Karpas-422 (cell line): ENCODE data around the gene SMPD3. TPM values are rescaled to one million over a fixed set of nuclear protein-coding genes. Genes with fewer than 3 reads are reported as not detected.

Source experiments
- DNase-seq: peaks from one replicate; pipeline ENCODE4 v3.0.0-alpha.2; 2015
- H2AFZ ChIP-seq: fragments of 200-600 bp; sonication (generic); 2 replicates; pipeline ENCODE4 v1.6.1; 2014; ENCODE audit warnings: antibody characterized with exemption, low read length, mixed read lengths
- H3K27ac ChIP-seq: fragments of 200-600 bp; sonication (generic); 2 replicates; pipeline ENCODE4 v1.5.1; 2014; ENCODE audit warnings: mild to moderate bottlenecking, low read length, moderate library complexity
- H3K27me3 ChIP-seq: fragments of 200-600 bp; sonication (generic); 2 replicates; pipeline ENCODE4 v1.6.1; 2014; ENCODE audit warnings: low read length, mixed read lengths
- H3K36me3 ChIP-seq: fragments of 200-600 bp; sonication (generic); 2 replicates; pipeline ENCODE4 v1.6.1; 2014; ENCODE audit warnings: low read length, mixed read lengths; ENCODE audit not compliant: insufficient read depth
- H3K4me1 ChIP-seq: fragments of 200-600 bp; sonication (generic); 2 replicates; pipeline ENCODE4 v1.6.1; 2014; ENCODE audit warnings: mild to moderate bottlenecking, low read length, mixed read lengths
- H3K4me2 ChIP-seq: fragments of 200-600 bp; sonication (generic); 2 replicates; pipeline ENCODE4 v1.6.1; 2014; ENCODE audit warnings: low read length, low read depth, mild to moderate bottlenecking; ENCODE audit not compliant: poor library complexity, severe bottlenecking
- H3K4me3 ChIP-seq: fragments of 200-600 bp; sonication (generic); 2 replicates; pipeline ENCODE4 v1.5.1; 2014; ENCODE audit warnings: mild to moderate bottlenecking, antibody characterized with exemption, low read length, mixed read lengths
- H3K79me2 ChIP-seq: fragments of 200-600 bp; sonication (generic); 2 replicates; pipeline ENCODE4 v1.6.1; 2014; ENCODE audit warnings: mild to moderate bottlenecking, low read length, mixed read lengths
- H3K9ac ChIP-seq: fragments of 200-600 bp; sonication (generic); 2 replicates; pipeline ENCODE4 v1.6.0; 2014; ENCODE audit warnings: low read length
- H3K9me2 ChIP-seq: fragments of 200-600 bp; sonication (generic), shearing (Covaris generic); replicated peaks from 2 replicates; pipeline ENCODE4 v1.6.0; 2014; ENCODE audit warnings: mild to moderate bottlenecking, low read length, moderate library complexity; ENCODE audit not compliant: insufficient read depth
- H3K9me3 ChIP-seq: fragments of 300-700, 200-600 bp; sonication (generic); 2 replicates; pipeline ENCODE4 v1.6.1; 2014; ENCODE audit warnings: low read length, mixed read lengths
- H4K20me1 ChIP-seq: fragments of 200-600 bp; sonication (generic); 2 replicates; pipeline ENCODE4 v1.6.1; 2014; ENCODE audit warnings: mild to moderate bottlenecking, antibody characterized with exemption, low read length, low read depth; ENCODE audit not compliant: insufficient read depth
- total RNA-seq: library from RNA; depleted of rRNA; stranded (reverse); fragments of >200 nt; shearing (Covaris generic); gene quantifications from 2 replicates; pipeline ENCODE4 v1.2.3, GENCODE V29; 2014; ENCODE audit warnings: low replicate concordance

SMPD3 gene
- total RNA-seq, 1 experiment from 2014 or later = 5.0 TPM

GRCh38 chr16:68436581-68436980 is 11.7 kb downstream of the SMPD3 start:
- DNase-seq = peak; percentile 73
- peaks cover 6% of the 10 kb centered on the region for H3K4me1 ChIP-seq

GRCh38 chr16:68434624-68435210 is 13.6 kb downstream of the SMPD3 start:
- peaks cover 8% of the 10 kb centered on the region for H3K9me3 ChIP-seq
- peaks cover 6% of the 10 kb centered on the region; the same call in 1 of the 2 replicates for H3K36me3 ChIP-seq
- H2AFZ ChIP-seq = no peak overlapping the region
- no peaks in the 10 kb centered on the region for H3K79me2 ChIP-seq
- H3K9ac ChIP-seq = no peak overlapping the region
- no peaks in the 10 kb centered on the region for H3K9me2 ChIP-seq
- no peaks in the 10 kb centered on the region for H3K4me1 ChIP-seq
- H4K20me1 ChIP-seq = no peaks in the 10 kb centered on the region
- H3K27me3 ChIP-seq = peaks cover 9% of the 10 kb centered on the region; the same call in 1 of the 2 replicates
- H3K4me2 ChIP-seq = no peak overlapping the region
- no peak overlapping the region for H3K4me3 ChIP-seq
- no peak for DNase-seq
- no peak overlapping the region for H3K27ac ChIP-seq

More at GRCh38 chr16:68436581-68436980, 11.7 kb downstream of the SMPD3 start:
- Histone ChIP-seq H3K9ac (no peak overlapping the region), H3K27me3 (peaks cover 9% of the 10 kb centered on the region; the same call in 1 of the 2 replicates), H3K27ac (no peak overlapping the region), H3K9me2 (no peaks in the 10 kb centered on the region), H3K79me2 (no peaks in the 10 kb centered on the region), H4K20me1 (no peaks in the 10 kb centered on the region), H3K4me3 (no peak overlapping the region), H2AFZ (no peak overlapping the region), H3K36me3 (peaks cover 6% of the 10 kb centered on the region; the same call in 1 of the 2 replicates), H3K4me2 (no peak overlapping the region), H3K9me3 (peaks cover 8% of the 10 kb centered on the region)

- H4K20me1 ChIP-seq = no peaks in the 10 kb centered on the region
- no peaks in the 10 kb centered on the region for H3K79me2 ChIP-seq
- peaks cover 9% of the 10 kb centered on the region; the same call in 1 of the 2 replicates for H3K27me3 ChIP-seq
- no peak overlapping the region for H3K27ac ChIP-seq
- no peak overlapping the region for H3K4me3 ChIP-seq
- DNase-seq = no peak
- peaks cover 6% of the 10 kb centered on the region; the same call in 1 of the 2 replicates for H3K36me3 ChIP-seq
- H3K4me1 ChIP-seq = no peaks in the 10 kb centered on the region
- no peak overlapping the region for H3K4me2 ChIP-seq
- no peak overlapping the region for H2AFZ ChIP-seq
- no peak overlapping the region for H3K9ac ChIP-seq
- no peaks in the 10 kb centered on the region for H3K9me2 ChIP-seq
- peaks cover 8% of the 10 kb centered on the region for H3K9me3 ChIP-seq
Measured at GRCh38 chr16:68433316-68433715, 15.0 kb downstream of the SMPD3 start.

GRCh38 chr16:68432701-68433100 is 15.6 kb downstream of the SMPD3 start:
- Histone ChIP-seq H3K27ac (no peak overlapping the region), H4K20me1 (no peaks in the 10 kb centered on the region), H3K9me3 (peaks cover 8% of the 10 kb centered on the region), H3K4me1 (no peaks in the 10 kb centered on the region), H3K9me2 (no peaks in the 10 kb centered on the region), H3K4me3 (no peak overlapping the region), H3K4me2 (no peak overlapping the region), H3K36me3 (peaks cover 6% of the 10 kb centered on the region; the same call in 1 of the 2 replicates), H3K79me2 (no peaks in the 10 kb centered on the region), H2AFZ (no peak overlapping the region), H3K9ac (no peak overlapping the region), H3K27me3 (peaks cover 9% of the 10 kb centered on the region; the same call in 1 of the 2 replicates)
- DNase-seq = no peak

GRCh38 chr16:68429076-68429854 is 19.0 kb downstream of the SMPD3 start:
- H3K9me2 ChIP-seq = no peaks in the 10 kb centered on the region
- H3K27me3 ChIP-seq = no peaks in the 10 kb centered on the region
- no peak overlapping the region for H3K9ac ChIP-seq
- H3K4me3 ChIP-seq = no peak overlapping the region
- no peaks in the 10 kb centered on the region for H4K20me1 ChIP-seq
- H3K9me3 ChIP-seq = no peaks in the 10 kb centered on the region
- no peak for DNase-seq
- H3K79me2 ChIP-seq = no peaks in the 10 kb centered on the region
- no peak overlapping the region for H2AFZ ChIP-seq
- no peaks in the 10 kb centered on the region for H3K36me3 ChIP-seq
- H3K27ac ChIP-seq = no peak overlapping the region
- H3K4me1 ChIP-seq = no peaks in the 10 kb centered on the region
- H3K4me2 ChIP-seq = no peak overlapping the region

- no peak overlapping the region for H3K4me3 ChIP-seq
- no peaks in the 10 kb centered on the region for H3K79me2 ChIP-seq
- no peaks in the 10 kb centered on the region for H3K9me2 ChIP-seq
- no peak overlapping the region for H3K27ac ChIP-seq
- H3K9me3 ChIP-seq = no peaks in the 10 kb centered on the region
- H3K36me3 ChIP-seq = no peaks in the 10 kb centered on the region
- no peaks in the 10 kb centered on the region for H4K20me1 ChIP-seq
- no peak overlapping the region for H3K4me2 ChIP-seq
- no peak for DNase-seq
- H3K4me1 ChIP-seq = peaks cover 5% of the 10 kb centered on the region
- H3K27me3 ChIP-seq = no peaks in the 10 kb centered on the region
- H2AFZ ChIP-seq = no peak overlapping the region
- no peak overlapping the region for H3K9ac ChIP-seq
Measured at GRCh38 chr16:68427649-68428303, 20.5 kb downstream of the SMPD3 start.

GRCh38 chr16:68426347-68426652 is 22.0 kb downstream of the SMPD3 start:
- H3K36me3 ChIP-seq = no peaks in the 10 kb centered on the region

More at GRCh38 chr16:68426347-68426652, 22.0 kb downstream of the SMPD3 start:
- Histone ChIP-seq H3K4me3 (no peak overlapping the region), H3K4me2 (no peak overlapping the region), H3K27me3 (no peaks in the 10 kb centered on the region), H3K4me1 (peaks cover 11% of the 10 kb centered on the region), H3K9ac (no peak overlapping the region), H2AFZ (no peak overlapping the region), H4K20me1 (no peaks in the 10 kb centered on the region), H3K79me2 (no peaks in the 10 kb centered on the region), H3K9me2 (no peaks in the 10 kb centered on the region), H3K27ac (no peak overlapping the region), H3K9me3 (no peaks in the 10 kb centered on the region)
- no peak for DNase-seq
